HepG2 (cell line): ENCODE measurements around the gene ZMYND8. TPM values are rescaled to one million over a fixed set of nuclear protein-coding genes. Genes with fewer than 3 reads are reported as not detected.

Experiments used
- CENPT ChIP-seq: sonication (generic); formaldehyde crosslinking; IDR thresholded peaks from 2 replicates; pipeline ENCODE4 v1.8.0; 2022; ENCODE audit warnings: low read depth, mild to moderate bottlenecking, moderate library complexity, missing genetic modification reagents
- CREB1 ChIP-seq, 2 experiments: fragments of 450-650 bp in 1 of 2; IDR thresholded peaks; 2 replicates each; pipeline ENCODE4 v1.6.1; 2016 to 2017; ENCODE audit warnings: control low read depth in 1 of 2, mild to moderate bottlenecking in 1 of 2, missing compliant biosample characterization in 1 of 2, missing genetic modification characterization in 1 of 2
- ELF1 ChIP-seq: sonication (generic); formaldehyde crosslinking; IDR thresholded peaks from 2 replicates; pipeline ENCODE4 v1.4.0; 2020; ENCODE audit warnings: missing genetic modification reagents
- EP300 ChIP-seq, 3 experiments: sonication (generic) in 1 of 3; formaldehyde crosslinking in 1 of 3; IDR thresholded peaks; 2 replicates each; pipeline versions ENCODE4 v1.5.1 to v1.6.1; 2011 to 2020; ENCODE audit warnings: low read depth in 2 of 3, low read length in 2 of 3, borderline replicate concordance in 1 of 3, improper control_type of control experiment in 1 of 3, mild to moderate bottlenecking in 1 of 3, missing genetic modification reagents in 1 of 3, moderate library complexity in 1 of 3
- HNF4G ChIP-seq, 2 experiments: sonication (generic) in 1 of 2; formaldehyde crosslinking in 1 of 2; IDR thresholded peaks; 2 replicates each; pipeline versions ENCODE4 v1.4.0 to v1.6.1; 2011 to 2020; ENCODE audit warnings: borderline replicate concordance in 2 of 2, low read depth in 2 of 2, mild to moderate bottlenecking in 2 of 2, low read length in 1 of 2, missing genetic modification reagents in 1 of 2, moderate library complexity in 1 of 2
- TRIM24 ChIP-seq: sonication (generic); formaldehyde crosslinking; IDR thresholded peaks from 2 replicates; pipeline ENCODE4 v1.8.0; 2022; ENCODE audit warnings: mild to moderate bottlenecking, missing genetic modification reagents
- ZNF878 ChIP-seq: sonication (generic); formaldehyde crosslinking; IDR thresholded peaks from 2 replicates; pipeline ENCODE4 v1.8.1; 2023; ENCODE audit warnings: mild to moderate bottlenecking, missing genetic modification reagents, moderate library complexity
- polyA plus RNA-seq, 8 experiments: library from polyadenylated mRNA; depleted of rRNA in 3 of 8; stranded (reverse) in 7 of 8; unstranded in 1 of 8; fragments of >200 nt; fragmentation: Illumina TruSeq in 4 of 8; extraction: Trizol in 4 of 8; gene quantifications; 2 replicates each; pipeline versions ENCODE4 v1.2.1 to v1.2.3, GENCODE V29; 2011 to 2016; ENCODE audit warnings: low read depth in 4 of 8, missing spikeins in 1 of 8, mixed read lengths in 1 of 8; ENCODE audit not compliant: insufficient read depth in 1 of 8
- total RNA-seq, 5 experiments: library from RNA; depleted of rRNA; stranded (reverse); fragments of >200 nt; fragmentation: Illumina TruSeq; extraction: Trizol; gene quantifications; 2 replicates each; pipeline ENCODE4 v1.2.3, GENCODE V29; 2016; ENCODE audit warnings: low read depth in 1 of 5
- TF ChIP-seq, protein P1 (sequence below), 2 experiments: fragments of 450-650 bp in 1 of 2; sonication (generic) in 1 of 2; formaldehyde crosslinking in 1 of 2; IDR thresholded peaks; 2 replicates each; pipeline versions ENCODE4 v1.6.1 to v1.8.0; 2016 to 2022; ENCODE audit warnings: antibody characterized with exemption in 1 of 2, mild to moderate bottlenecking in 1 of 2, missing genetic modification reagents in 1 of 2
- TF ChIP-seq, protein P2 (sequence below): sonication (generic); formaldehyde crosslinking; IDR thresholded peaks from 2 replicates; pipeline ENCODE4 v1.4.0; 2020; ENCODE audit warnings: missing genetic modification reagents
- TF ChIP-seq, protein P3 (sequence below): sonication (generic); formaldehyde crosslinking; IDR thresholded peaks from 2 replicates; pipeline ENCODE4 v1.5.1; 2020; ENCODE audit warnings: missing genetic modification reagents, mild to moderate bottlenecking, borderline replicate concordance

ZMYND8 gene
- total and polyA plus RNA-seq, 2 of the 13 experiments (the other 11 are each of a cell fraction or from before 2014, with no cell fraction given), result 53.9 to 84.7 TPM

DNA sequence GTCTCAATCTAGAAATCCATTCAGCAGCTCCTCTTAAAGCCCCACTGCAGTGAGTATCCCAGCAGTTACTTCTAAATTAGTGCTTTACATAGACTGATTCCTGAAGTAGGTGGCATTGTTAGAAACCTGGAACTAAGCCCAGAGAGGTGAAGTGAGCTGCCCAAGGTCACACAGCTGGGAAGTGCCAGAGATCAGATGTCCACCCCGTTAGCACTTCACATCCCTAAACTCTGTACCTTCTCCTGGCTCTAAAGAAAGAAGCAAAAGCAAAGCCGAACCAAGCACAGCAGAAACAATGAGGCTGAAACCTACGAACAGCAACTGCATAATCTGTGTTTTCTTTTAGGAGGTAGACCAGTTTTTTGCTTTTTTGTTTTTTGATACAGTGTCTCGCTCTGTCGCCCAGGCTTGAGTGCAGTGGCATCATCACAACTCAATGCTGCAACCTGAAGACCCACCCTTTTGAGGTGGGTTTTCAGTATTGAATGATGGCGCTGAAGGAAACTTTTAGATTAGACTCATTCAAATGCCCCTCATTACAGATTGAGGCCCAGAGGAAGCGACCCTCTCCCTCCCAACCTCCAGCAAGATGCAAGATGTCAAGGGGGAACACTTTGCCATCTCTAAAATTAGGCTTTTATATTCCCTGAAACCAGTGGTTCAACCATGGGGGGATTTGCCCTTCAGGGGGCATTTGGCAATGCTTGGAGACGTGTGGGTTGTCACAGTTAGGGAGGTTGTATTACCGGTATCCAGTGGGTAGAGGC lies 3.2 kb upstream of the ZMYND8 start (continued):
- TF ChIP-seq, protein P1, sequence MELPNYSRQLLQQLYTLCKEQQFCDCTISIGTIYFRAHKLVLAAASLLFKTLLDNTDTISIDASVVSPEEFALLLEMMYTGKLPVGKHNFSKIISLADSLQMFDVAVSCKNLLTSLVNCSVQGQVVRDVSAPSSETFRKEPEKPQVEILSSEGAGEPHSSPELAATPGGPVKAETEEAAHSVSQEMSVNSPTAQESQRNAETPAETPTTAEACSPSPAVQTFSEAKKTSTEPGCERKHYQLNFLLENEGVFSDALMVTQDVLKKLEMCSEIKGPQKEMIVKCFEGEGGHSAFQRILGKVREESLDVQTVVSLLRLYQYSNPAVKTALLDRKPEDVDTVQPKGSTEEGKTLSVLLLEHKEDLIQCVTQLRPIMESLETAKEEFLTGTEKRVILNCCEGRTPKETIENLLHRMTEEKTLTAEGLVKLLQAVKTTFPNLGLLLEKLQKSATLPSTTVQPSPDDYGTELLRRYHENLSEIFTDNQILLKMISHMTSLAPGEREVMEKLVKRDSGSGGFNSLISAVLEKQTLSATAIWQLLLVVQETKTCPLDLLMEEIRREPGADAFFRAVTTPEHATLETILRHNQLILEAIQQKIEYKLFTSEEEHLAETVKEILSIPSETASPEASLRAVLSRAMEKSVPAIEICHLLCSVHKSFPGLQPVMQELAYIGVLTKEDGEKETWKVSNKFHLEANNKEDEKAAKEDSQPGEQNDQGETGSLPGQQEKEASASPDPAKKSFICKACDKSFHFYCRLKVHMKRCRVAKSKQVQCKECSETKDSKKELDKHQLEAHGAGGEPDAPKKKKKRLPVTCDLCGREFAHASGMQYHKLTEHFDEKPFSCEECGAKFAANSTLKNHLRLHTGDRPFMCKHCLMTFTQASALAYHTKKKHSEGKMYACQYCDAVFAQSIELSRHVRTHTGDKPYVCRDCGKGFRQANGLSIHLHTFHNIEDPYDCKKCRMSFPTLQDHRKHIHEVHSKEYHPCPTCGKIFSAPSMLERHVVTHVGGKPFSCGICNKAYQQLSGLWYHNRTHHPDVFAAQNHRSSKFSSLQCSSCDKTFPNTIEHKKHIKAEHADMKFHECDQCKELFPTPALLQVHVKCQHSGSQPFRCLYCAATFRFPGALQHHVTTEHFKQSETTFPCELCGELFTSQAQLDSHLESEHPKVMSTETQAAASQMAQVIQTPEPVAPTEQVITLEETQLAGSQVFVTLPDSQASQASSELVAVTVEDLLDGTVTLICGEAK (IDR thresholded peaks at IDR 0.05), result no peak
- TF ChIP-seq, protein P1 (CRISPR knock-in tag; IDR thresholded peaks at IDR 0.05), result no peak
- TF ChIP-seq, protein P2, sequence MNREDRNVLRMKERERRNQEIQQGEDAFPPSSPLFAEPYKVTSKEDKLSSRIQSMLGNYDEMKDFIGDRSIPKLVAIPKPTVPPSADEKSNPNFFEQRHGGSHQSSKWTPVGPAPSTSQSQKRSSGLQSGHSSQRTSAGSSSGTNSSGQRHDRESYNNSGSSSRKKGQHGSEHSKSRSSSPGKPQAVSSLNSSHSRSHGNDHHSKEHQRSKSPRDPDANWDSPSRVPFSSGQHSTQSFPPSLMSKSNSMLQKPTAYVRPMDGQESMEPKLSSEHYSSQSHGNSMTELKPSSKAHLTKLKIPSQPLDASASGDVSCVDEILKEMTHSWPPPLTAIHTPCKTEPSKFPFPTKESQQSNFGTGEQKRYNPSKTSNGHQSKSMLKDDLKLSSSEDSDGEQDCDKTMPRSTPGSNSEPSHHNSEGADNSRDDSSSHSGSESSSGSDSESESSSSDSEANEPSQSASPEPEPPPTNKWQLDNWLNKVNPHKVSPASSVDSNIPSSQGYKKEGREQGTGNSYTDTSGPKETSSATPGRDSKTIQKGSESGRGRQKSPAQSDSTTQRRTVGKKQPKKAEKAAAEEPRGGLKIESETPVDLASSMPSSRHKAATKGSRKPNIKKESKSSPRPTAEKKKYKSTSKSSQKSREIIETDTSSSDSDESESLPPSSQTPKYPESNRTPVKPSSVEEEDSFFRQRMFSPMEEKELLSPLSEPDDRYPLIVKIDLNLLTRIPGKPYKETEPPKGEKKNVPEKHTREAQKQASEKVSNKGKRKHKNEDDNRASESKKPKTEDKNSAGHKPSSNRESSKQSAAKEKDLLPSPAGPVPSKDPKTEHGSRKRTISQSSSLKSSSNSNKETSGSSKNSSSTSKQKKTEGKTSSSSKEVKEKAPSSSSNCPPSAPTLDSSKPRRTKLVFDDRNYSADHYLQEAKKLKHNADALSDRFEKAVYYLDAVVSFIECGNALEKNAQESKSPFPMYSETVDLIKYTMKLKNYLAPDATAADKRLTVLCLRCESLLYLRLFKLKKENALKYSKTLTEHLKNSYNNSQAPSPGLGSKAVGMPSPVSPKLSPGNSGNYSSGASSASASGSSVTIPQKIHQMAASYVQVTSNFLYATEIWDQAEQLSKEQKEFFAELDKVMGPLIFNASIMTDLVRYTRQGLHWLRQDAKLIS (CRISPR knock-in tag), result no peak
- TF ChIP-seq TRIM24 (CRISPR knock-in tag) (no peak), CREB1 (IDR thresholded peaks at IDR 0.05) (no peak), CREB1 (CRISPR knock-in tag; IDR thresholded peaks at IDR 0.05) (no peak), HNF4G (IDR thresholded peaks at IDR 0.05; ENCODE audit: borderline replicate concordance, low read depth, low read length) (peak; percentile 65), HNF4G (CRISPR knock-in tag; IDR thresholded peaks at IDR 0.05; ENCODE audit: borderline replicate concordance, low read depth) (no peak), ELF1 (CRISPR knock-in tag) (no peak), EP300 (IDR thresholded peaks at IDR 0.05; ENCODE audit: low read depth in 2 of 2, low read length in 2 of 2) (0 out of 4 replicates have a peak, but pooled peaks of 1 of the 2 experiments have one; percentile 27), EP300 (CRISPR knock-in tag; IDR thresholded peaks at IDR 0.05; ENCODE audit: borderline replicate concordance) (peak; percentile 62; the same call in 1 of the 2 replicates), CENPT (no peak), ZNF878 (peak; percentile 64)
- TF ChIP-seq, protein P3, sequence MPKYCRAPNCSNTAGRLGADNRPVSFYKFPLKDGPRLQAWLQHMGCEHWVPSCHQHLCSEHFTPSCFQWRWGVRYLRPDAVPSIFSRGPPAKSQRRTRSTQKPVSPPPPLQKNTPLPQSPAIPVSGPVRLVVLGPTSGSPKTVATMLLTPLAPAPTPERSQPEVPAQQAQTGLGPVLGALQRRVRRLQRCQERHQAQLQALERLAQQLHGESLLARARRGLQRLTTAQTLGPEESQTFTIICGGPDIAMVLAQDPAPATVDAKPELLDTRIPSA (CRISPR knock-in tag), result no peak
